Uterine smooth muscle cell (primary cell): Measurements from ENCODE around the gene PSMG4. TPM values are rescaled to one million over a fixed set of nuclear protein-coding genes. Genes with fewer than 3 reads are reported as not detected.

Source experiments
- total RNA-seq: library from RNA; depleted of rRNA; stranded (reverse); fragments of >200 nt; gene quantifications from 2 replicates; pipeline ENCODE4 v1.2.3, GENCODE V29; 2014

PSMG4 gene
- 32.6 and 36.2 TPM in 2 replicates for total RNA-seq

GRCh38 chr6:3258720-3259490 is at the start of gene PSMG4:
Gene PSMG4, plus strand, starts transcription at chr6:3258947. Its CDS starts 76 bp downstream, at chr6:3259023.

DNA sequence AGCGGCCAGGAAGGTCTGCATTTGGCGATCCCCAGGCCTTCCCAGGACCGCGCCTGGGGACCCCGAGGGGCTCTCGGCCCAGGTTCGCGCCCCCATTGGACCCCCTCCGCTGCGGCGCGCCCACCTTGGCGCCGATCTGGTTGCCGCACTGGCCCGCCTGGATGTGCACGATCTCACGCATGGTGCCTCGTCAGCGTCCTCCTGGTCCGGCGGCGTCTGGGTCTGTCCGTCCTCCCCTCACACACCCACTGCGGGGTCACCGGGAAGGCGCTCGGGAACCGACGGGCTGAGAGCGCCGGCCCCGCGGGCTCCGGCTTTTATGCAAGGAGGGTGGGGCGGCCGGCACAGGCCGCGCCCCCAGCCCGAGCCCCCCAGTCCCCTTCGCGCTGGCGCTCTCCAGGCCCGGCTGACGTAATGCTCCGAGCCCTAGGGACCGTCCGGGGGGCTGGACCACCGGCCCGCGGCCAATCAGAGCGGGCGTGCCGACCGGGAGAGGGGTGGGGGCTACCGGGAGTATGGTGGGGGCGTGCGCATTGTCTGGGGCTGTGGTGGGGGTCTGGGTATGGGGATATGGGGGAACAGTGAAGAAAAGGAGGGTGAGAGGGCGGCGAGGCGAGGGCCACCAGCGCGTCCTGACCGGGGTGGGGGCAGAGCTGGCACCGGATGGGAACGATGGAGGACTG is 31.2 kb upstream of the PSMG4 start, which contains the start of gene TUBB2B:
TUBB2B (minus strand) TSS at position 291 of the 683 bp plus-strand sequence; CDS start at position 181, 110 bp downstream.

Other genes with a start within 250 kb of the PSMG4 start
- gene RIPK1, start 190.5 kb upstream of the PSMG4 start, total RNA-seq = 23.2 and 27.3 TPM in 2 replicates
- 11.1 and 14.7 TPM in 2 replicates for gene BPHL, start 140.2 kb upstream of the PSMG4 start, total RNA-seq
- gene TUBB2A, start 101.4 kb upstream of the PSMG4 start, total RNA-seq = 57.4 and 95.4 TPM in 2 replicates
- 0.89 and 4.2 TPM in 2 replicates for gene TUBB2B, start 31.3 kb upstream of the PSMG4 start, total RNA-seq
- gene SLC22A23, start 198.1 kb downstream of the PSMG4 start, total RNA-seq = 8.9 and 18.1 TPM in 2 replicates